ENCODE results near the gene CDCA5. TPM values are rescaled to one million over a fixed set of nuclear protein-coding genes. Genes with fewer than 3 reads are reported as not detected.

CDCA5 gene
- polyA plus RNA-seq, 3 donors = 0.20 to 0.28 TPM; not detected in 1

- no peaks in the 10 kb centered on the region for H3K27me3 ChIP-seq (ENCODE audit: control insufficient read depth in 2 of 2, insufficient read depth in 2 of 2, low read length in 2 of 2)
- intact Hi-C loops (cut with micrococcal nuclease) = no loop called here
- H3K9me3 ChIP-seq (replicated peaks in 1 of 2; ENCODE audit: control insufficient read depth in 1 of 2, insufficient read depth in 1 of 2, low read length in 2 of 2) = no peaks in the 10 kb centered on the region
- Mint-ChIP-seq H3K36me3 (peaks cover 69 to 91% of the 10 kb centered on the region in 2 donors), H3K27ac (peak overlapping the region in 3 of 7 donors; percentile 30 to 41 (median 37)), H3K9me3 (no peaks in the 10 kb centered on the region), H3K4me1 (peaks cover 16% of the 10 kb centered on the region), H3K27me3 (ENCODE audit: low read depth in 3 of 3) (peaks cover 0 to 2% (median 0%) of the 10 kb centered on the region in 3 donors), H3K4me3 (no peak overlapping the region)
- peaks cover 54% of the 10 kb centered on the region for H4K20me1 ChIP-seq (ENCODE audit: insufficient read depth, low read length)
- no peak overlapping the region for H2AFZ ChIP-seq (ENCODE audit: insufficient read depth, low read depth, low read length, poor library complexity, severe bottlenecking)
- H3K9ac ChIP-seq (ENCODE audit: insufficient read depth, low read length, poor library complexity, severe bottlenecking) = no peak overlapping the region
- DNase-seq = peak in 1 of 3 donors; percentile 3
- 100% methylated on average over 5 of the region's 15 CpGs for WGBS (ENCODE audit: insufficient coverage)
- no peak for TF ChIP-seq CTCF (IDR thresholded peaks at IDR 0.05)
- H3K36me3 ChIP-seq (replicated peaks in 1 of 2; ENCODE audit: control insufficient read depth in 1 of 2, insufficient read depth in 2 of 2, low read length in 2 of 2) = peaks cover 76 to 85% of the 10 kb centered on the region in 2 donors
- peaks cover 44% of the 10 kb centered on the region for H3K79me2 ChIP-seq (ENCODE audit: insufficient read depth, low read length)
- H3K4me2 ChIP-seq (replicated peaks; ENCODE audit: extremely low read depth, low read length, poor library complexity, severe bottlenecking) = no peak overlapping the region
- no peak overlapping the region for H3K27ac ChIP-seq (ENCODE audit: low read depth in 1 of 2, low read length in 2 of 2)
- no peak overlapping the region for H3K4me3 ChIP-seq (replicated peaks in 1 of 3; ENCODE audit: low read depth in 2 of 3, low read length in 3 of 3)
- peaks cover 15 to 16% of the 10 kb centered on the region in 2 donors for H3K4me1 ChIP-seq (ENCODE audit: control insufficient read depth in 1 of 2, insufficient read depth in 2 of 2, low read length in 2 of 2)
Observed at GRCh38 chr11:65128182-65129145, 44.6 kb upstream of the CDCA5 start.

- Mint-ChIP-seq H3K36me3 (peaks cover 67 to 86% of the 10 kb centered on the region in 2 donors), H3K27me3 (ENCODE audit: low read depth in 3 of 3) (peaks cover 0 to 2% (median 0%) of the 10 kb centered on the region in 3 donors), H3K4me1 (peaks cover 8% of the 10 kb centered on the region), H3K4me3 (no peak overlapping the region), H3K9me3 (no peaks in the 10 kb centered on the region), H3K27ac (peak overlapping the region in 2 of 7 donors; percentile 37)
- WGBS (ENCODE audit: insufficient coverage) = 96% methylated on average over 6 of the region's 12 CpGs
- no peak overlapping the region for H3K9ac ChIP-seq (ENCODE audit: insufficient read depth, low read length, poor library complexity, severe bottlenecking)
- H3K4me1 ChIP-seq (ENCODE audit: control insufficient read depth in 1 of 2, insufficient read depth in 2 of 2, low read length in 2 of 2) = peaks cover 12 to 14% of the 10 kb centered on the region in 2 donors
- no peak overlapping the region for H2AFZ ChIP-seq (ENCODE audit: insufficient read depth, low read depth, low read length, poor library complexity, severe bottlenecking)
- H3K27me3 ChIP-seq (ENCODE audit: control insufficient read depth in 2 of 2, insufficient read depth in 2 of 2, low read length in 2 of 2) = no peaks in the 10 kb centered on the region
- TF ChIP-seq CTCF (IDR thresholded peaks at IDR 0.05) = no peak
- peaks cover 47% of the 10 kb centered on the region for H4K20me1 ChIP-seq (ENCODE audit: insufficient read depth, low read length)
- H3K9me3 ChIP-seq (replicated peaks in 1 of 2; ENCODE audit: control insufficient read depth in 1 of 2, insufficient read depth in 1 of 2, low read length in 2 of 2) = no peaks in the 10 kb centered on the region
- no peak overlapping the region for H3K4me3 ChIP-seq (replicated peaks in 1 of 3; ENCODE audit: low read depth in 2 of 3, low read length in 3 of 3)
- no peak overlapping the region for H3K27ac ChIP-seq (ENCODE audit: low read depth in 1 of 2, low read length in 2 of 2)
- peaks cover 76 to 84% of the 10 kb centered on the region in 2 donors for H3K36me3 ChIP-seq (replicated peaks in 1 of 2; ENCODE audit: control insufficient read depth in 1 of 2, insufficient read depth in 2 of 2, low read length in 2 of 2)
- no peak overlapping the region for H3K4me2 ChIP-seq (replicated peaks; ENCODE audit: extremely low read depth, low read length, poor library complexity, severe bottlenecking)
- peaks cover 43% of the 10 kb centered on the region for H3K79me2 ChIP-seq (ENCODE audit: insufficient read depth, low read length)
- no peak for DNase-seq
- intact Hi-C loops (cut with micrococcal nuclease) = no loop called here
Observed at GRCh38 chr11:65127473-65128181, 43.8 kb upstream of the CDCA5 start.

All from CD14-positive monocyte (primary cell).